Neural progenitor cell (in vitro differentiated cells): ENCODE results near the gene ZDHHC17.

Experiments used
- CTCF ChIP-seq: fragments of 200-600 bp; sonication (generic); IDR thresholded peaks from 2 replicates; pipeline ENCODE4 v1.5.1; 2017; ENCODE audit warnings: antibody characterized with exemption, mild to moderate bottlenecking
- EZH2 ChIP-seq: fragments of 200-600 bp; sonication (generic); IDR thresholded peaks from 2 replicates; pipeline ENCODE4 v1.6.1; 2017; ENCODE audit warnings: antibody characterized with exemption, mild to moderate bottlenecking, moderate library complexity
- EZH2phosphoT487 ChIP-seq: fragments of 200-600 bp; sonication (generic); IDR thresholded peaks from 2 replicates; pipeline ENCODE4 v1.6.1; 2017; ENCODE audit warnings: antibody characterized with exemption

- TF ChIP-seq CTCF (no peak), EZH2 (no peak), EZH2phosphoT487 (no peak)
Observed at GRCh38 chr12:76714415-76714814, 49.5 kb upstream of the ZDHHC17 start.
